DOHH2 (cell line): Measurements from ENCODE around the gene NLGN3.
A peak's percentile ranks its signal among the peaks of the same experiment; 100 is the strongest.

Source experiments
- EZH2phosphoT487 ChIP-seq: fragments of 200-600 bp; sonication (generic); IDR thresholded peaks from 2 replicates; pipeline ENCODE4 v1.6.1; 2017; ENCODE audit warnings: borderline replicate concordance, mild to moderate bottlenecking, antibody characterized with exemption, low read length, moderate library complexity, mixed read lengths
- TF ChIP-seq, protein P1 (sequence below): fragments of 200-600 bp; sonication (generic); IDR thresholded peaks from one replicate; pipeline ENCODE4 v1.5.1; 2014; ENCODE audit warnings: antibody characterized with exemption, mild to moderate bottlenecking, low read depth, low read length; ENCODE audit not compliant: poor library complexity, severe bottlenecking

DNA sequence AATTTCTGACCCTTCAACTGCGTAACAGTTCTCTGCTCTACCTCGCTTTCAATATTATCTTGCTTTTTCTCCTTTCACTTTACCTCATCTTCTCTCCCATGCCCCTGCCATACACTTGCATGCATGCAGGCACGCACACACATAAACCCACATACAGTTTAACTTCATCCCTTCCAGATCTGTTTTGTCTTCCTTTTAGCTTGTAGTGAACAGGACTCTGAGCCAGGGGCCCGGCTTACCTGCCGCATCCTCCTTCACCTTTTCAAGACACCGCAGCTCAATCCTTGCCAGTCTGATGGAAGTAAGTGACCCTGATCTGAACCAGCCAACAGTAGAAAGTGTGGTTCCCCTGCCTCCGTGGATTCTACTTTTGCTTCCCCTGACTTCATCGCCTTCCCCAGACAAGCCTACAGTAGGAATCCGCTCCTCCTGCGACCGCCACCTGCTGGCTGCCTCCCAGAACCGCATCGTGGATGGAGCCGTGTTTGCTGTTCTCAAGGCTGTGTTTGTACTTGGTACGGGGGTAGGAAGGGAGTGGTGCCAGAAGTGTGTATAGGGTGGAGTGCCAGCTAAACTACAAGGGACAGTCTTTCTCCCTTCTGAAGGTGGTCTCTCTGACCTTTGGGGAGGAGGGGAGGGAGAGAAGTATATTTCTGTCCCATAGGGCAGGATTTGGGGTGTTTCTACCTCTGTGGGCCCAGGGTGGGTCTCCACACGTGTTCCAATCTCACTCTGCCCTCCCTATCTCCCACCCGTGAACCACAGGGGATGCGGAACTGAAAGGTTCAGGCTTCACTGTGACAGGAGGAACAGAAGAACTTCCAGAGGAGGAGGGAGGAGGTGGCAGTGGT, 15.5 kb upstream of the NLGN3 start:
- TF ChIP-seq, protein P1, sequence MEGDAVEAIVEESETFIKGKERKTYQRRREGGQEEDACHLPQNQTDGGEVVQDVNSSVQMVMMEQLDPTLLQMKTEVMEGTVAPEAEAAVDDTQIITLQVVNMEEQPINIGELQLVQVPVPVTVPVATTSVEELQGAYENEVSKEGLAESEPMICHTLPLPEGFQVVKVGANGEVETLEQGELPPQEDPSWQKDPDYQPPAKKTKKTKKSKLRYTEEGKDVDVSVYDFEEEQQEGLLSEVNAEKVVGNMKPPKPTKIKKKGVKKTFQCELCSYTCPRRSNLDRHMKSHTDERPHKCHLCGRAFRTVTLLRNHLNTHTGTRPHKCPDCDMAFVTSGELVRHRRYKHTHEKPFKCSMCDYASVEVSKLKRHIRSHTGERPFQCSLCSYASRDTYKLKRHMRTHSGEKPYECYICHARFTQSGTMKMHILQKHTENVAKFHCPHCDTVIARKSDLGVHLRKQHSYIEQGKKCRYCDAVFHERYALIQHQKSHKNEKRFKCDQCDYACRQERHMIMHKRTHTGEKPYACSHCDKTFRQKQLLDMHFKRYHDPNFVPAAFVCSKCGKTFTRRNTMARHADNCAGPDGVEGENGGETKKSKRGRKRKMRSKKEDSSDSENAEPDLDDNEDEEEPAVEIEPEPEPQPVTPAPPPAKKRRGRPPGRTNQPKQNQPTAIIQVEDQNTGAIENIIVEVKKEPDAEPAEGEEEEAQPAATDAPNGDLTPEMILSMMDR, result peak; percentile 81
- no peak for TF ChIP-seq EZH2phosphoT487
